ENCODE measurements around the gene GRK3. TPM values are rescaled to one million over a fixed set of nuclear protein-coding genes. Genes with fewer than 3 reads are reported as not detected.

Gene GRK3
- total and polyA plus RNA-seq, 12 donors = 0.97 to 9.0 (median 5.2) TPM

DNA sequence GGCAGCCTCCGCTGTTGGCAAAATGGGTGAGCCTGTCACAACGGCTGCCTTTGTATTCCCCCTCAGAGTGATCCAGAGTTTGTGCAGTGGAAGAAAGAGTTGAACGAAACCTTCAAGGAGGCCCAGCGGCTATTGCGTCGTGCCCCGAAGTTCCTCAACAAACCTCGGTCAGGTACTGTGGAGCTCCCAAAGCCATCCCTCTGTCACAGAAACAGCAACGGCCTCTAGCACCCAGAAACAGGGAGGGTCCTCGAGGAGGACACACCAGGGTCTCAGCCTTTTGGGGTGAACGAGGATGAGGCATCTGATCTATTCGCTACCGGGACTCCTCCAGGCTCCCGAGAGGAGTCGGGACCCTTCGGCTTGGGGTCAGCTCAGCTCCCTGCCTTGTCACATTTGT, 157.7 kb downstream of the GRK3 start:
- Histone ChIP-seq H3K27me3 (no peaks in the 10 kb centered on the region), H3K4me1 (peaks cover 0 to 7% (median 0%) of the 10 kb centered on the region in 9 donors), H3K36me3 (peaks cover 0 to 22% (median 0%) of the 10 kb centered on the region in 9 donors), H3K4me3 (no peak overlapping the region), H3K27ac (no peak overlapping the region), H3K9me3 (no peaks in the 10 kb centered on the region)
- ATAC-seq = no peak
- WGBS, 2 donors = 95% methylated on average over 16 of the region's 16 CpGs
- intact Hi-C loops (cut with DNase I) = loop anchor here in 1 of 10 donors (10.0 kb wide), 1 partner anchor 53 kb away; no protein-coding TSS in a partner anchor
- TF ChIP-seq, protein P1, sequence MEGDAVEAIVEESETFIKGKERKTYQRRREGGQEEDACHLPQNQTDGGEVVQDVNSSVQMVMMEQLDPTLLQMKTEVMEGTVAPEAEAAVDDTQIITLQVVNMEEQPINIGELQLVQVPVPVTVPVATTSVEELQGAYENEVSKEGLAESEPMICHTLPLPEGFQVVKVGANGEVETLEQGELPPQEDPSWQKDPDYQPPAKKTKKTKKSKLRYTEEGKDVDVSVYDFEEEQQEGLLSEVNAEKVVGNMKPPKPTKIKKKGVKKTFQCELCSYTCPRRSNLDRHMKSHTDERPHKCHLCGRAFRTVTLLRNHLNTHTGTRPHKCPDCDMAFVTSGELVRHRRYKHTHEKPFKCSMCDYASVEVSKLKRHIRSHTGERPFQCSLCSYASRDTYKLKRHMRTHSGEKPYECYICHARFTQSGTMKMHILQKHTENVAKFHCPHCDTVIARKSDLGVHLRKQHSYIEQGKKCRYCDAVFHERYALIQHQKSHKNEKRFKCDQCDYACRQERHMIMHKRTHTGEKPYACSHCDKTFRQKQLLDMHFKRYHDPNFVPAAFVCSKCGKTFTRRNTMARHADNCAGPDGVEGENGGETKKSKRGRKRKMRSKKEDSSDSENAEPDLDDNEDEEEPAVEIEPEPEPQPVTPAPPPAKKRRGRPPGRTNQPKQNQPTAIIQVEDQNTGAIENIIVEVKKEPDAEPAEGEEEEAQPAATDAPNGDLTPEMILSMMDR (IDR thresholded peaks at IDR 0.05) = no peak
- DNase-seq = no peak

GRCh38 chr22:25722626-25723025, 158.2 kb downstream of the GRK3 start:
- TF ChIP-seq, protein P1 (IDR thresholded peaks at IDR 0.05) = no peak
- WGBS, 2 donors = 95 to 98% methylated on average over 3 of the region's 3 CpGs

GRCh38 chr22:25726241-25726640, 161.8 kb downstream of the GRK3 start:
- no peaks in the 10 kb centered on the region for H3K4me1 ChIP-seq
- no peaks in the 10 kb centered on the region for H3K27me3 ChIP-seq
- H3K36me3 ChIP-seq = peaks cover 0 to 25% (median 0%) of the 10 kb centered on the region in 9 donors
- no peaks in the 10 kb centered on the region for H3K9me3 ChIP-seq
- no peak overlapping the region for H3K27ac ChIP-seq
- intact Hi-C loops (cut with DNase I) = loop anchor here in 1 of 10 donors (10.0 kb wide), 1 partner anchor 49 kb away; no protein-coding TSS in a partner anchor
- TF ChIP-seq, protein P1 (IDR thresholded peaks at IDR 0.05) = no peak
- WGBS, 2 donors = 60 to 64% methylated on average over 4 of the region's 4 CpGs
- ATAC-seq (no peak), DNase-seq (no peak)
- no peak overlapping the region for H3K4me3 ChIP-seq

More at GRCh38 chr22:25722626-25723025, 158.2 kb downstream of the GRK3 start:
- H3K4me3 ChIP-seq = no peak overlapping the region
- H3K4me1 ChIP-seq = peaks cover 0 to 7% (median 0%) of the 10 kb centered on the region in 9 donors
- DNase-seq = no peak
- H3K9me3 ChIP-seq = no peaks in the 10 kb centered on the region
- ATAC-seq = no peak
- H3K36me3 ChIP-seq = peaks cover 0 to 25% (median 0%) of the 10 kb centered on the region in 9 donors
- no peaks in the 10 kb centered on the region for H3K27me3 ChIP-seq
- H3K27ac ChIP-seq = no peak overlapping the region
- intact Hi-C loops (cut with DNase I) = loop anchor here in 1 of 10 donors (10.0 kb wide), 1 partner anchor 52 kb away; no protein-coding TSS in a partner anchor

DNA sequence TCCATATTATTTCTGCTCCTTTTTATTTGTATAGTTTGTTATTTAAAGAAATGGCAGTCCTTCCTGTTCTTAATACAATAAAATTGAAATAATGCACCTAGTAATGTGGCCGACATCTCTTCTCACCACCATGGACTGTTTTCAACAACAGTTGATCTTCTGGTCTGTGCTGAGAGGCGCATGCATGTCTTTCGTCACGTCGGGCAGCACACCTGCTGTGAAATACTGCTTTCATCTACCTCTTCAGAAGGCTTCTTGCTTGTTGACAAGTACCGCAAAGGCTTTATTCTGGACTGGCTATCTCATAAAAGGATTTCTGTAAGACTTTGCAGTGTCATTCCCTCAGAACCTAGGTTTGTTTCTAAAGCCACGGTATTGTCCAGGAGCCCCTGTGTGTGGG, 163.6 kb downstream of the GRK3 start:
- no peak overlapping the region for H3K27ac ChIP-seq
- H3K4me1 ChIP-seq = no peaks in the 10 kb centered on the region
- 85 to 88% methylated on average over 7 of the region's 7 CpGs for WGBS, 2 donors
- no peak overlapping the region for H3K4me3 ChIP-seq
- intact Hi-C loops (cut with DNase I) = loop anchor here in 1 of 10 donors (10.0 kb wide), 1 partner anchor 47 kb away; no protein-coding TSS in a partner anchor
- TF ChIP-seq, protein P1 (IDR thresholded peaks at IDR 0.05) = no peak
- H3K9me3 ChIP-seq = no peaks in the 10 kb centered on the region
- ATAC-seq (no peak), DNase-seq (no peak)
- no peaks in the 10 kb centered on the region for H3K27me3 ChIP-seq
- H3K36me3 ChIP-seq = peaks cover 0 to 14% (median 0%) of the 10 kb centered on the region in 9 donors
